DND-41 (cell line): ENCODE data around the gene AEN.

Experiments
- CTCF ChIP-seq: IDR thresholded peaks from 2 replicates; pipeline ENCODE4 v1.5.1; 2012; ENCODE audit warnings: borderline replicate concordance, low read length, moderate library complexity, mild to moderate bottlenecking; ENCODE audit not compliant: poor library complexity, severe bottlenecking; ENCODE audit errors: extremely low read depth
- EZH2 ChIP-seq: IDR thresholded peaks from 3 replicates; pipeline ENCODE4 v1.6.1; 2012; ENCODE audit warnings: borderline replicate concordance, low read depth, mild to moderate bottlenecking, moderate library complexity, low read length, inconsistent platforms; ENCODE audit not compliant: severe bottlenecking

- TF ChIP-seq CTCF (no peak), EZH2 (no peak)
These were observed 24.3 kb downstream of the AEN start for GRCh38 chr15:88645171-88646087.
